Stimulated activated CD4-positive, alpha-beta T cell treated with anti-CD3 and anti-CD28 coated beads, Interleukin-1b, Interleukin-23, amount 100 ng/mL, for 4 hours (primary cell): Measurements from ENCODE around the gene CXCR5.
A peak's percentile ranks its signal among the peaks of the same experiment; 100 is the strongest.

Source experiments
- DNase-seq, 2 donors: peaks; one replicate each; pipeline ENCODE4 v3.0.0-alpha.2; 2020; ENCODE audit warnings: low read depth in 2 of 2

The CXCR5 gene

GRCh38 chr11:118912742-118913410 is 29.2 kb downstream of the CXCR5 start:
- DNase-seq = no peak

- DNase-seq = no peak
Observed at GRCh38 chr11:118913411-118914125, 29.9 kb downstream of the CXCR5 start.

DNA sequence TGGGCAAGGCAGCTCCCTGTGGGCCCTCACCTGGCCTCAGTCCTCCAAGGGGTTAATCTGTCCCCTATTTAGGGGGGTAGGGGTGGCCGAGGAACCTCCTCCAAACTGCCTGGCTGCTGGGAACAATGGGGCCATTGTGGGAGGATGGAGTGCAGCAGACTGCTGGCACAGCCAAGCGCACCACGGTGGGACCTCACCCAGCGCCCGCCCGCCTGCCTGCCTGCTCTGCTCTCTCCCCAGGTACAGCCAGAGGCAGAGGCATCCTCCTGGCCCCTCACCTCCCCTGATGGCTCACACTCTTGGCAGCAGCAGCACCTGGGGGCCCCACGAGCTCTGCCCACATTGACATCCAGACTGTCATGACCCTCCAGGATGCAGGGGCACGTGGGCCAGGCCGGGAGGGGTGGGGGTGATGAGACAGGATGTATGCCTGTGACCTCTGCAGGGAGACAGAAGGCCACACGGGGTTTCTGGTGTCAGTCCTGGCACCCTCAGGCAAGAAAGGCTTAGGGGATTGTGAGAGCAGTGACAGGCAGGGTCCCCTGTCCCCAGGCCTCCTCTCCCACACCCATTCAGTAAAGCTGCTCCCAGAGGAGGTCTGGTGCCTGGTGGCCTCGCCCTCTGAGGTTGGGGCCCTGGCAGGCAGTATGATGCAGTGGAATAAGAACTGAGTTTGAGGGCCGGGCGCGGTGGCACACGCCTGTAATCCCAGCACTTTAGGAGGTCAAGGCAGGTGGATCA is 30.7 kb downstream of the CXCR5 start:
- peak in 1 of 2 donors; percentile 40 for DNase-seq

DNA sequence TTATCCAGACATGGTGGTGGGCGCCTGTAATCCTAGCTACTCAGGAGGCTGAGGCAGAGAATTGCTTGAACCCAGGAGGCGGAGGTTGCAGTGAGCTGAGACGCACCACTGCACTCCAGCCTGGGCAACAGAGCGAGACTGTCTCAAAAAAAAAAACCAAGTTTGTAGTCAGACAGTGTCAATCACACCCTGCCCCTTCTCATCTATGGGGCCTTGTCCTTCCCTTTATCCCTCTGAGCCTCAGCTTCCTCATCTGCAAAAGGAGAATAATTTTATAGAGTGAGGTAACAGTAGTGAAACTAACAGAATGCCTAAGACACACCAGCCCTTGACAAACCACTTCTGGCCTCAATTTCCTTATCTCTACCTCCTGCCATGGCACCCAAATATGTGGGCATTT is 31.3 kb downstream of the CXCR5 start:
- DNase-seq = no peak

- no peak for DNase-seq
Observed at GRCh38 chr11:118915396-118915795, 31.7 kb downstream of the CXCR5 start.

GRCh38 chr11:118915941-118916841 is 32.5 kb downstream of the CXCR5 start:
- no peak for DNase-seq

DNA sequence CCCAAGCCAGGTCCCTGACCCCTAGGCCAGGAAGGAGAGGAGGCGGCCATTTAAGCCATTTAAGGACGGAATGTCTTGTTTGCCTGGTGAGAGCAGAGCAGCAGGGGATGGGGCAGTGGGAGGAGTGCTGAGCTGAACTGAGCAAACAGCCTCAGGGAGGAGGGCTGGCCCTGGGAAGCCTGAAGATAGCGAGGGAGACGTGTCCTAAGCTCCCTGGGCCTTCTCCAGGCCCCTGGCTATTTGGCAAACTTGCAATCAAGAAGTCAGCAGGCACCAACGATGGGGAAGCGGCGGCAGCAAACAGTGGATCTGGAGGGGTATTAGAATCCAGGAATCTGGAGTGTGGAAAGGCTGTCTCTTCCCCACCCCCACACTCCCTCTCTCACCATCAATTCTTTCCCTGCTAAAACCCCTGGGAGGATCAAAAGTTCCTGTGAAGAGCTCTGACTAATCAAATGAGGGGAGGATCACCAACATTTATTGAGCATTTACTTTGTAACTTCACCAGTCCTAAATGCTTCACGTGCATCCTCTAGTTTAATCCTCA is 33.2 kb downstream of the CXCR5 start:
- no peak for DNase-seq

DNA sequence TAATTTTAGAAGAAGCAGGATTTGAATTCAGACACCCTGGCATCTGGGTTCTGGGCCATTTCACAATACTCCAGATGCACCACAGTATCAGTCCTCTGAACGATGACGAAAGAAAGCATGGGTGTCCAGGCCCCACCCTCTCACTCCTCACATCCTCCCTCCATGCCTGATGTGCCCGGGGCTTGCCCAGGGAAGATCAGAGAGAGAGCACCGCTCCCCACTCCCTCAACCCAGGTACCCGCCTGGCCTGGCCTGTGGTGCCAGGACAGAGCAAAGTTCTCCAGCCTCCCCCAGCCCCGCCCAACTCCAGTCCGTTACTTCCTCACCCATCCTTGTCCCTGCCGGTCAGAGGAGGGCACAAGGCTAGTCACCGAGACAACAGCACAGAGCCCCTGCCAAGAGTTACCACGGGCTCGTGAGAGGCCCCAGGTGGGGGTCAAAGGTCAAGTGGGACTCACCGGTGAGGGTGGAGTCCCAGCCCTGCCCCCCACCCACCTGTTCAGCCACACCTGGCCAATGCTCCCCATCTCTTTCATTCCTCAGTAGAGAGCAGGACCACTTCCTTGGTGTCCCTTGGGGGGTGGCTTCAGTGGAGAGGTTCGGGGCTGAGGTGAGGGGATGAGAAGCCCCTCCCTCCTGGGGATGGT is 33.9 kb downstream of the CXCR5 start:
- peak in 1 of 2 donors; percentile 44 for DNase-seq

DNA sequence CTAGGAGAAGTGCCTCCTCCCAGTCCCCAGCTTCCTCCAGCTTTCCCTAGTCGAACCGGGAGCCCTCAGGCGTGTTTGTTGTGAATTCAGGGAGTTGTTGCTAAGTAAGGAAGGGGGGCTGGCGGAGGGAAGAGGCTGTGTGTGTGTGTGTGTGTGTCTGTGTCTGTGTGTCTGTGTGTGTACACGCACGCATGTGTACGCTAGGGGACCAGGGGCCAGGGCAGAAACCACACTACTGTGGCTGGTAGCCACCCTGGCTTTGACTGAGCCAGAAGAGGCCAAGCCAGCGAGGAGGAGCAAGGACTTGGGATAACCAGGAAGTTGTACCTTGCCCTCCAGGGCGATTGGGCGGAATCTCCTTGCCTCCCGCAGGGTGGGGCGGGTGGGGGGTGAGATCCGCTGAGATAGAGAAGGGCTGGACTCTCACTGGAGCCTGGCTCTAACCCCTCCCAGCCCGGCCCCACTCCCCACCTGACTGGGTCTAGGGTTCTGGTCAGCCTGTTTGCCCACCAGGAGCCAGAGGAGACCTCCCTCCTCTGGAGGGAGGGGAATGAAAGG is 34.5 kb downstream of the CXCR5 start:
- no peak for DNase-seq

GRCh38 chr11:118918686-118919280 is 35.1 kb downstream of the CXCR5 start:
- DNase-seq = no peak

GRCh38 chr11:118921121-118921928 is 37.6 kb downstream of the CXCR5 start:
- no peak for DNase-seq

DNA sequence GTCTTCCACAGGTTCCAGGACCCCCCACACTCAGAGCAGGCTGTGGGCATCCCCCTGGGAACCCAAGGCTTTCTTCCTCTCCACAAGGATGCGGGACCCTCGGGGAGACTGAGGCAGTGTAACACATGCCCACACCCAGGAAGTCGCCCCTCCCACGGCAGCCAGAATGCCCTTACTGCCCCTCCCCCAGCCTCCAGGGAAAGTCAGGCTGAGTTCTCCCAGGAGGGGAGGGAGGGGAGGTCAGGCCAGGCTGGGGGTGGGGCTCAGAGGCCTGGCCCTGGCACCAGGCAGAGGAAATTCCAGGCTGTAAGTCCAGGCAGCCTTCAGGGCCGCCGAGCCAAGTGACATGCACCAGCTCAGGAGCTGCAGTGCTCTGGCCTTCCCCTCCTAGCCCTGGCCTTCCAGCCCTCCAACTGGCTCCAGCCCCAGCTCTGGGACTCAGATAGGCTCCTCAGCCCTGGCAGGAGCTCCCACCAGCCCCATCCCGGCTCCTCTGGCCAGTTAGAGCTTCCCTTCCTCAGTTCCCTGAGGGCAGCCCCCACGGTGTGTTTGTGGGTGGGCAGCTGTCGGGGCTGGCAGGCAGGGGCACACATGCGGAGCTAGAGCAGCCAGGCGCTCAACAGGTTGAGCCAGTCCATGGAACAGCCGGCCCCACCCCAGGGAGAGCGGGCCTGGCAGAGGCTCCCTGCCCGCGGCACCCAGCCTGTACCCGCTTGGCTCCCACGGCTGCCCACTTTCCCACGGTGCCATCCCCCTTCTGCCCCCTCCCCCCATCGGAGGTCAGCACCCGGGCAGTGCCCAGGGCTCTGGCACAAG is 38.4 kb downstream of the CXCR5 start:
- no peak for DNase-seq

- no peak for DNase-seq
Observed at GRCh38 chr11:118922745-118923627, 39.3 kb downstream of the CXCR5 start.

- DNase-seq = no peak
Observed at GRCh38 chr11:118923721-118924587, 40.3 kb downstream of the CXCR5 start.

DNA sequence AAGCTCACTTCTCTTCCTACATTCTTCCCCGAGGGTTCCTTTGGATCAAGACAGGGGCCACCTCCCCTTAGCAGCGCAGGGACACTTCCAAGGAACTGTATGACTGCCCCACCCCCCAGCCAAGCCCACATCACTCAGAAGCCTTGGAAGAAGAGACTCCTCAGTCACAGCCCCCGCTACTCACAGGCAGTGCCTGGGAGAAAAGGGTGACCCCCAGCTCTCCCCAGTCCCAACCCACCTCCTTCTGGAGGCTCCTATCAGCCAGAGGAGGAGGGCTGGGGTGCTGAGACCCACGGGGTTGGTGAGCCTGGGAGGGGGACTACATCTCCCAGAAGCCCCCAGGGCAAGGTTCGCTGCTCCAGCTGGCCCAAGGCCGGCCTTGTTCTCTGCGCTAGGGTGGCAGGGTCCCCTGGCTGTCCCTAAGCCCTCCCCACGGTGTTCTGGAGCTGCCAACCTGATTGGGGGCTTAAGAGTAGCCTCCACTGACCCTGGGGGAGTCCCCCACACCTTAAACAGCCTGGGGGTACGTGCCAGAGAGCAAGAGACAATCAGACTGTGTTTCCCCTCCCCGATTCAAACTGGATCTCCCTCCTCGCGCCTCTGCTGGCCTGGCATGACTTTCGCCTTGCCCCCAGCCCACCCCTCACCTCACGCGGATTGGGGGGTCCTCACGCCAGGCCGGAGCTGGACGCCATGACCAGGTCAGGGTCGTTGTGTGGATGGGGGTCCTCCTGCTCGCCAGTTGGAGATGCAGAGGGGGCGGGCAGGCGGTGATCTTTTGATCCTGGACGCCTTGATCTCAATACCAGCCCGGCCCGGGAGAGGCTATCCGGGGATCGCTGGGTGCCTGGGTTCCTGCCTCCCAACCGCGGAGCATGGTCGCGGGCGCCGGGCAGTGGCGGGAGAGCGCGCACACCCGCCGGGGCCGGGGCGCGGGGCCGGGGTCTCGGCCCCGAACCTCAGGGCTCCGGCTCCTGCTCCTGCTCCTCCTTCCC is 41.2 kb downstream of the CXCR5 start:
- no peak for DNase-seq
